ENCODE data around the gene UBASH3A. TPM values are rescaled to one million over a fixed set of nuclear protein-coding genes. Genes with fewer than 3 reads are reported as not detected.

Gene UBASH3A
- total RNA-seq, 2 experiments from 2014 or later, result not detected

DNA sequence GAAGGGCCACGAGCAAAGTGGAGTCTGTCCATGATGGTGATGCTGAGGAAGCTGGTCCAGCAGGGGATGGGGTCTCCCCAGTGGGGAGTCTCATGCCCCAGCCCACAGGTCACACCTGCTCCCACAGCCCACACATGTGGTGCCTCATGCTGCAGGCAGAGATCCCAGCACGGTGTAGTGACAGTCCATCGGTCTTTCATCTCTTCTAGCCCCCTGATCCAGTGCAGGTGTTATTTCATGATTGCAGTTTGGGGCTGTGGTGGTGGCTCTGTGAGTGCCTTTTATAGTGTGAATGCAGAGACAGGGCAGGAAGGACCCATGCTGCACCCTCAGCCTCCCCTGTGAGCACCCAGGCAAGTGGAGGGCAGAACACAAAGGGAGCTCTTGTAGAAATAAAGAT, 45.0 kb downstream of the UBASH3A start:
- ChIA-PET POLR2A (no interaction called here), CTCF (ENCODE audit: unreplicated experiment) (no interaction called here)
- intact Hi-C loops (cut with micrococcal nuclease; ENCODE audit: unreplicated experiment), result loop anchor here (5.0 kb wide), 1 partner anchor 66 kb away; no protein-coding TSS in a partner anchor
- Histone ChIP-seq H3K9me2 (ENCODE audit: insufficient read depth, low read length) (no peaks in the 10 kb centered on the region), H3K27ac (ENCODE audit: low read depth, low read length, poor library complexity, severe bottlenecking) (no peak overlapping the region), H3K4me1 (ENCODE audit: insufficient read depth, low read length, poor library complexity, severe bottlenecking) (peaks cover 23% of the 10 kb centered on the region), H4K20me1 (ENCODE audit: insufficient read depth, low read length) (no peaks in the 10 kb centered on the region), H3K36me3 (ENCODE audit: insufficient read depth, low read length) (no peaks in the 10 kb centered on the region), H3K4me3 (ENCODE audit: low read depth, low read length, poor library complexity, severe bottlenecking) (no peak overlapping the region), H3K4me2 (ENCODE audit: low read length) (no peak overlapping the region), H3K79me2 (ENCODE audit: insufficient read depth, low read depth, low read length) (no peaks in the 10 kb centered on the region), H2AFZ (ENCODE audit: low read length) (no peak overlapping the region), H3K9me3 (ENCODE audit: low read length) (no peaks in the 10 kb centered on the region)
- DNase-seq (ENCODE audit: low spot score), result no peak
- no TSS peak for BruUV-seq (replicated peaks)
- no peak for TF ChIP-seq EZH2phosphoT487 (IDR thresholded peaks at IDR 0.05; ENCODE audit: borderline replicate concordance, low read depth, low read length)
- TF ChIP-seq, protein P1, sequence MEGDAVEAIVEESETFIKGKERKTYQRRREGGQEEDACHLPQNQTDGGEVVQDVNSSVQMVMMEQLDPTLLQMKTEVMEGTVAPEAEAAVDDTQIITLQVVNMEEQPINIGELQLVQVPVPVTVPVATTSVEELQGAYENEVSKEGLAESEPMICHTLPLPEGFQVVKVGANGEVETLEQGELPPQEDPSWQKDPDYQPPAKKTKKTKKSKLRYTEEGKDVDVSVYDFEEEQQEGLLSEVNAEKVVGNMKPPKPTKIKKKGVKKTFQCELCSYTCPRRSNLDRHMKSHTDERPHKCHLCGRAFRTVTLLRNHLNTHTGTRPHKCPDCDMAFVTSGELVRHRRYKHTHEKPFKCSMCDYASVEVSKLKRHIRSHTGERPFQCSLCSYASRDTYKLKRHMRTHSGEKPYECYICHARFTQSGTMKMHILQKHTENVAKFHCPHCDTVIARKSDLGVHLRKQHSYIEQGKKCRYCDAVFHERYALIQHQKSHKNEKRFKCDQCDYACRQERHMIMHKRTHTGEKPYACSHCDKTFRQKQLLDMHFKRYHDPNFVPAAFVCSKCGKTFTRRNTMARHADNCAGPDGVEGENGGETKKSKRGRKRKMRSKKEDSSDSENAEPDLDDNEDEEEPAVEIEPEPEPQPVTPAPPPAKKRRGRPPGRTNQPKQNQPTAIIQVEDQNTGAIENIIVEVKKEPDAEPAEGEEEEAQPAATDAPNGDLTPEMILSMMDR (conservative IDR thresholded peaks at IDR 0.05; ENCODE audit: low read length), result no peak

DNA sequence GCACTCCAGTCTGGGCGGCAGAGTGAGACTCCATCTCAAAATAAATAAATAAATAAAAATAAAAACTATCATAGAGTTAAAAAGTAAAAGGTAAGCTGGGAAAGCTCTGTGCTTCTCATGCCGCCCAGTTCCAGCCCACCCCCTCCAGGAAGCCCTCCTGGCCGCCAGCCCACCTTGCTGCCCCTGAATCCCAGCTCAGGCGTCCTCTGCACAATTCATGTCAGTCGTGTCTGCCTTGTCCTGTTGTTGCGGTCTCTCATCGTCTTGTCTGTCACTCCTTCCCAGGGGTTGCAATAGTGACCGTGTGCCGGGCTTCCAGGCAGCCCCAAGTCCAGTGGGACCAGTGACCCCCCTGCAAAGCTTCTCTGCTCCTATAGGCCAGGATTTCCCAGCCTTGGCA, 48.2 kb downstream of the UBASH3A start:
- intact Hi-C loops (cut with micrococcal nuclease; ENCODE audit: unreplicated experiment), result loop anchor here (2.0 to 10.0 kb wide), 2 partner anchors 87 to 307 kb away; partner anchors contain the start of gene TFF1
- no peak for DNase-seq (ENCODE audit: low spot score)
- no peak overlapping the region for H3K27ac ChIP-seq (ENCODE audit: low read depth, low read length, poor library complexity, severe bottlenecking)
- POLR2A ChIA-PET, result interaction anchor here (1.9 kb wide), 1 partner anchor 16 kb away, joined by 8 read pairs; no protein-coding TSS in a partner anchor
- no peaks in the 10 kb centered on the region for H3K9me3 ChIP-seq (ENCODE audit: low read length)
- H3K4me1 ChIP-seq (ENCODE audit: insufficient read depth, low read length, poor library complexity, severe bottlenecking), result peaks cover 29% of the 10 kb centered on the region
- H3K4me3 ChIP-seq (ENCODE audit: low read depth, low read length, poor library complexity, severe bottlenecking), result no peak overlapping the region
- no TSS peak for BruUV-seq (replicated peaks)
- H2AFZ ChIP-seq (ENCODE audit: low read length), result no peak overlapping the region
- no peak for TF ChIP-seq EZH2phosphoT487 (IDR thresholded peaks at IDR 0.05; ENCODE audit: borderline replicate concordance, low read depth, low read length)
- TF ChIP-seq, protein P1 (conservative IDR thresholded peaks at IDR 0.05; ENCODE audit: low read length), result no peak
- CTCF ChIA-PET (ENCODE audit: unreplicated experiment), result no interaction called here
- no peaks in the 10 kb centered on the region for H4K20me1 ChIP-seq (ENCODE audit: insufficient read depth, low read length)
- no peak overlapping the region for H3K4me2 ChIP-seq (ENCODE audit: low read length)
- no peaks in the 10 kb centered on the region for H3K36me3 ChIP-seq (ENCODE audit: insufficient read depth, low read length)
- H3K9me2 ChIP-seq (ENCODE audit: insufficient read depth, low read length), result no peaks in the 10 kb centered on the region
- no peaks in the 10 kb centered on the region for H3K79me2 ChIP-seq (ENCODE audit: insufficient read depth, low read depth, low read length)

GRCh38 chr21:42452401-42453223, 48.9 kb downstream of the UBASH3A start:
- CTCF ChIA-PET (ENCODE audit: unreplicated experiment), result interaction anchor here (0.6 kb wide), 1 partner anchor 167 kb away, joined by 3 read pairs; no protein-coding TSS in a partner anchor
- no peaks in the 10 kb centered on the region for H3K79me2 ChIP-seq (ENCODE audit: insufficient read depth, low read depth, low read length)
- H3K4me1 ChIP-seq (ENCODE audit: insufficient read depth, low read length, poor library complexity, severe bottlenecking), result peaks cover 29% of the 10 kb centered on the region
- no peaks in the 10 kb centered on the region for H3K36me3 ChIP-seq (ENCODE audit: insufficient read depth, low read length)
- H2AFZ ChIP-seq (ENCODE audit: low read length), result no peak overlapping the region
- no peak overlapping the region for H3K27ac ChIP-seq (ENCODE audit: low read depth, low read length, poor library complexity, severe bottlenecking)
- BruUV-seq (replicated peaks), result no TSS peak
- no peaks in the 10 kb centered on the region for H4K20me1 ChIP-seq (ENCODE audit: insufficient read depth, low read length)
- TF ChIP-seq, protein P1 (conservative IDR thresholded peaks at IDR 0.05; ENCODE audit: low read length), result no peak
- H3K9me2 ChIP-seq (ENCODE audit: insufficient read depth, low read length), result no peaks in the 10 kb centered on the region
- no peak for DNase-seq (ENCODE audit: low spot score)
- no peak overlapping the region for H3K4me2 ChIP-seq (ENCODE audit: low read length)
- POLR2A ChIA-PET, result no interaction called here
- H3K9me3 ChIP-seq (ENCODE audit: low read length), result no peaks in the 10 kb centered on the region
- intact Hi-C loops (cut with micrococcal nuclease; ENCODE audit: unreplicated experiment), result loop anchor here (10.0 kb wide), 1 partner anchor 88 kb away; the partner anchor contains the start of gene TFF1
- H3K4me3 ChIP-seq (ENCODE audit: low read depth, low read length, poor library complexity, severe bottlenecking), result no peak overlapping the region
